Mesothelial cell of epicardium (in vitro differentiated cells): Measurements from ENCODE around the gene KLC3. TPM values are rescaled to one million over a fixed set of nuclear protein-coding genes. Genes with fewer than 3 reads are reported as not detected.

ENCODE experiments used
- DNase-seq, 2 experiments: peaks; one replicate each; pipeline ENCODE4 v3.0.0; 2021; ENCODE audit warnings: low spot score in 2 of 2; ENCODE audit not compliant: unreplicated experiment in 2 of 2
- H3K27ac Mint-ChIP-seq: 2 replicates; pipeline ENCODE4 v1.8.0; 2021; ENCODE audit warnings: mixed read lengths
- H3K27me3 Mint-ChIP-seq: 2 replicates; pipeline ENCODE4 v1.8.0; 2021; ENCODE audit warnings: low read depth, mixed read lengths
- H3K36me3 Mint-ChIP-seq: 2 replicates; pipeline ENCODE4 v1.8.0; 2021; ENCODE audit warnings: mixed read lengths
- H3K4me1 Mint-ChIP-seq: 2 replicates; pipeline ENCODE4 v1.8.0; 2021; ENCODE audit warnings: mixed read lengths
- H3K4me3 Mint-ChIP-seq: 2 replicates; pipeline ENCODE4 v1.8.0; 2021; ENCODE audit warnings: mild to moderate bottlenecking, moderate library complexity, mixed read lengths
- H3K9me3 Mint-ChIP-seq: 2 replicates; pipeline ENCODE4 v1.8.0; 2021; ENCODE audit warnings: mixed read lengths
- total RNA-seq: library from RNA; stranded (reverse); gene quantifications from 3 replicates; pipeline ENCODE4 v1.2.1, GENCODE V29; 2021
- TF ChIP-seq, protein P1 (sequence below): fragments of 200-600 bp; sonication (generic); IDR thresholded peaks from one replicate; pipeline ENCODE4 v1.5.0; 2021; ENCODE audit warnings: antibody characterized with exemption; ENCODE audit not compliant: unreplicated experiment

KLC3 gene
- total RNA-seq, 1 donor from 2014 or later, result 6.9 TPM

DNA sequence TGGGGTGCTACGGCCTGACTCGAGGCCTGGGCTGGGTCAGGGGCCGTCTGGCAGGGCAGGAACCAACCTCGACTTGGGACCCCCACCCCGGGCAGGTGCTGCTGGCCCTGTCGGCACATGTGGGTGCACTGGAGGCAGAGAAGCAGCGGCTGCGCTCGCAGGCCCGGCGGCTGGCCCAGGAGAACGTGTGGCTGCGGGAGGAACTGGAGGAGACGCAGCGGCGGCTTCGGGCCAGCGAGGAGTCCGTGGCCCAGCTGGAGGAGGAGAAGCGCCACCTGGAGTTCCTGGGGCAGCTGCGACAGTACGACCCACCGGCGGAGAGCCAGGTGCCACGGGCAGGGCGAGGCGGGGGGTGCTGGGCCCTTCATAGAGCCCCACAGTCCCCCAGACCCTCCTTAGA is 5.9 kb downstream of the KLC3 start:
- Mint-ChIP-seq H3K27me3 (peaks cover 20% of the 10 kb centered on the region), H3K4me1 (peaks cover 3% of the 10 kb centered on the region), H3K36me3 (peaks cover 10% of the 10 kb centered on the region), H3K9me3 (no peaks in the 10 kb centered on the region), H3K4me3 (no peak overlapping the region), H3K27ac (no peak overlapping the region)
- TF ChIP-seq, protein P1, sequence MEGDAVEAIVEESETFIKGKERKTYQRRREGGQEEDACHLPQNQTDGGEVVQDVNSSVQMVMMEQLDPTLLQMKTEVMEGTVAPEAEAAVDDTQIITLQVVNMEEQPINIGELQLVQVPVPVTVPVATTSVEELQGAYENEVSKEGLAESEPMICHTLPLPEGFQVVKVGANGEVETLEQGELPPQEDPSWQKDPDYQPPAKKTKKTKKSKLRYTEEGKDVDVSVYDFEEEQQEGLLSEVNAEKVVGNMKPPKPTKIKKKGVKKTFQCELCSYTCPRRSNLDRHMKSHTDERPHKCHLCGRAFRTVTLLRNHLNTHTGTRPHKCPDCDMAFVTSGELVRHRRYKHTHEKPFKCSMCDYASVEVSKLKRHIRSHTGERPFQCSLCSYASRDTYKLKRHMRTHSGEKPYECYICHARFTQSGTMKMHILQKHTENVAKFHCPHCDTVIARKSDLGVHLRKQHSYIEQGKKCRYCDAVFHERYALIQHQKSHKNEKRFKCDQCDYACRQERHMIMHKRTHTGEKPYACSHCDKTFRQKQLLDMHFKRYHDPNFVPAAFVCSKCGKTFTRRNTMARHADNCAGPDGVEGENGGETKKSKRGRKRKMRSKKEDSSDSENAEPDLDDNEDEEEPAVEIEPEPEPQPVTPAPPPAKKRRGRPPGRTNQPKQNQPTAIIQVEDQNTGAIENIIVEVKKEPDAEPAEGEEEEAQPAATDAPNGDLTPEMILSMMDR, result no peak
- no peak for DNase-seq

DNA sequence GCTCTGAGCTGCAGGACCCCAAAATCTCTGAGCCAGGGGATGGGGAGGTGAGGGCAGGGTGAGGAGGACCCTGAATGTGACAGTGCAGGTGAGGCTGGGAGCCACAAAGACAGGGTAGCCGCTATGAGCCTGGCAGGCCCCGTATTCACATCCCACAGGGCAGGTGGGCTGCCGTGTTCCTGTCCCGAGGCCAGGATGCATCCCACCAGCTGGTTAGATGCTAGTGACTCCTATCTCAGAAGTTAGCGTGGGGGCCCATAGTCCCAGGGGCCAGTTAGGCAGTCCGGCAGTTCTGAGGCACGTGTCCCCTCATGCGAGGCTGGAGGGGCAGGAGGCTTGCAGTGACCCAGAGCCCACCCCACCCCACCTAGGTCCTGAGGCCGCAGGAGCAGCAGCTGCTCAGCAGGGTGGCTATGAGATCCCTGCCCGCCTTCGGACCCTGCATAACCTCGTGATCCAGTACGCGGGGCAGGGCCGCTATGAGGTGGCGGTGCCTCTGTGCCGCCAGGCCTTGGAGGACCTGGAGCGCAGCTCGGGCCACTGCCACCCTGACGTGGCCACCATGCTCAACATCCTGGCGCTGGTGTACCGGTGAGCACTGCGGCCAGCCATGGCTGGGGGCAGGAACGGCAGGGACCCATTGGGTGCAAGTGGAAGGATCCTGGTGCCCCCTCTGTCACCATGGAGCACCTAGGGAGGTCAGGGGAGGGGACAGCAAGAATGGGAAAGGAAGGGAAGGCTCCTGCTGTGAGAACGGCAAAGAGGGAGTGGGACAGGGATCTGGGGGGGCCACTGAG is 7.2 kb downstream of the KLC3 start:
- peaks cover 20% of the 10 kb centered on the region for H3K27me3 Mint-ChIP-seq
- no peak overlapping the region for H3K4me3 Mint-ChIP-seq
- TF ChIP-seq, protein P1, result no peak
- peaks cover 10% of the 10 kb centered on the region for H3K36me3 Mint-ChIP-seq
- H3K27ac Mint-ChIP-seq, result no peak overlapping the region
- no peaks in the 10 kb centered on the region for H3K9me3 Mint-ChIP-seq
- peaks cover 3% of the 10 kb centered on the region for H3K4me1 Mint-ChIP-seq
- no peak for DNase-seq

GRCh38 chr19:45348367-45349125 is 8.0 kb downstream of the KLC3 start:
- no peak for DNase-seq
- Mint-ChIP-seq H3K27ac (no peak overlapping the region), H3K36me3 (peaks cover 14% of the 10 kb centered on the region), H3K4me1 (peaks cover 3% of the 10 kb centered on the region), H3K9me3 (no peaks in the 10 kb centered on the region), H3K4me3 (no peak overlapping the region), H3K27me3 (peaks cover 19% of the 10 kb centered on the region)
- TF ChIP-seq, protein P1, result no peak

DNA sequence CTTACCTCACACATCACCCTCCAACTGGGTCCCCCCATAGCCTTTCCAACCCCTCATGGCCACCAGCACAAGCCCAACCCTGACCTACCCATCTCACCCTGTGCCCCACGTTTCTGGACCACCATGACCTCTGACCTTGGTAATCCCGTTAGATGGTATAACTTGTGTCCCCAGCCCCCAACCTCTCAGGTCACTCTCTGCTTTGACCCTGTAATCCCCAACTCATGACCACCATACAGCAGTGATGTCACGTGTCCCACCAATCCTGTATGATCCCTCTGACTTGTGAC is 8.5 kb downstream of the KLC3 start:
- peaks cover 3% of the 10 kb centered on the region for H3K4me1 Mint-ChIP-seq
- H3K4me3 Mint-ChIP-seq, result no peak overlapping the region
- no peak for DNase-seq
- H3K27ac Mint-ChIP-seq, result no peak overlapping the region
- H3K36me3 Mint-ChIP-seq, result peaks cover 15% of the 10 kb centered on the region
- H3K9me3 Mint-ChIP-seq, result no peaks in the 10 kb centered on the region
- TF ChIP-seq, protein P1, result no peak
- peaks cover 17% of the 10 kb centered on the region for H3K27me3 Mint-ChIP-seq

GRCh38 chr19:45349430-45349941 is 8.9 kb downstream of the KLC3 start:
- no peak overlapping the region for H3K27ac Mint-ChIP-seq
- DNase-seq, result no peak
- H3K36me3 Mint-ChIP-seq, result peaks cover 15% of the 10 kb centered on the region
- TF ChIP-seq, protein P1, result no peak
- H3K4me3 Mint-ChIP-seq, result no peak overlapping the region
- H3K9me3 Mint-ChIP-seq, result no peaks in the 10 kb centered on the region
- peaks cover 17% of the 10 kb centered on the region for H3K27me3 Mint-ChIP-seq
- H3K4me1 Mint-ChIP-seq, result peaks cover 3% of the 10 kb centered on the region
